NCI-H146 treated with DMSO at 0.1 percent for 48 hours (cell line): ENCODE data around the gene ECM1.
A peak's percentile ranks its signal among the peaks of the same experiment; 100 is the strongest.

ENCODE experiments used
- DNase-seq: peaks from one replicate; lab custom pipeline; 2025; ENCODE audit not compliant: unreplicated experiment; lab: John Stamatoyannopoulos, UW

The ECM1 gene

DNA sequence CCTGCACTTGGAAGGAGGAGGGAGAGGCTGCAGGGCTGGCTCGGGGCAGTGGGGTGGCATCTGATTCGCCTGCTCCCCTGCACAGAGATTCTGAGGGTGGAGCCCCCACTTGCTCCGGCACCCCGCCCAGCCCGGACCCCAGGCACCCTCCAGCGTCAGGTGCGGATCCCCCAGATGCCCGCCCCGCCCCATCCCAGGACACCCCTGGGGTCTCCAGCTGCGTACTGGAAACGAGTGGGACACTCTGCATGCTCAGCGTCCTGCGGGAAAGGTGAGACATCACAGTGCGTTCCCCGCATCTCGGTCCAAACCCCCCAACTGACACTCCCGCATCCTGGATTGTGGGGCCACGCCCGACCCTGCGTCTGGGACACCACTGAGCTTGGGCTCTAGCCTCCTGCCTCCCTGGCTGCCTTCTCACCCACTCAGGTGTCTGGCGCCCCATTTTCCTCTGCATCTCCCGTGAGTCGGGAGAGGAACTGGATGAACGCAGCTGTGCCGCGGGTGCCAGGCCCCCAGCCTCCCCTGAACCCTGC, 49.2 kb downstream of the ECM1 start:
- no peak for DNase-seq

DNA sequence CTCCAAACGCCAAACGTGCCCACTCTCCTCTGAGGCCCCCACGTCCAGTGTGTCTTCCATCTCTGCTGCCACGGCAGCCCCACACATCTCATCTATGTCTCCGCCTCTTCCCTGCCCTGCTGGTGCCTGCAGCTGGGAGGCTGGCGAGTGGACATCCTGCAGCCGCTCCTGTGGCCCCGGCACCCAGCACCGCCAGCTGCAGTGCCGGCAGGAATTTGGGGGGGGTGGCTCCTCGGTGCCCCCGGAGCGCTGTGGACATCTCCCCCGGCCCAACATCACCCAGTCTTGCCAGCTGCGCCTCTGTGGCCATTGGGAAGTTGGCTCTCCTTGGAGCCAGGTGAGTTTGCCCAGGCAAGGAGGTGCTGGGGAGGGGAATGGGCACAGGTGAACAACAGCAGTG, 49.9 kb downstream of the ECM1 start:
- no peak for DNase-seq

GRCh38 chr1:150558303-150558704, 50.4 kb downstream of the ECM1 start:
- DNase-seq, result no peak

- DNase-seq, result no peak
These were observed 51.1 kb downstream of the ECM1 start for GRCh38 chr1:150558761-150559655.

DNA sequence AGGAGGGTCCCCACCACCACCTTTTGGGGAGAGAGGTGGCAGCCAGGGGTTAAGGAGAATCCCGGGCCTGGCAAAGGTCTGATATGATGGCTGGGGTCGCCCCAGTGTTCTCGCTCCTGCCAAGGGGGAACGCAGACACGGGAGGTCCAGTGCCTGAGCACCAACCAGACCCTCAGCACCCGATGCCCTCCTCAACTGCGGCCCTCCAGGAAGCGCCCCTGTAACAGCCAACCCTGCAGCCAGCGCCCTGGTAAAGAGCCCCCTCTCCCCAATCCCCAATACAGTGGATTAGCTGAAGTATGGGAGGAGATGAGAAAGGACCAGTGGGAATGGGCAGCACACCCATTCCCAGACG, 51.7 kb downstream of the ECM1 start:
- DNase-seq, result no peak

GRCh38 chr1:150560011-150560438, 52.1 kb downstream of the ECM1 start:
- DNase-seq, result peak; percentile 39

- DNase-seq, result peak; percentile 75
These were observed 52.8 kb downstream of the ECM1 start for GRCh38 chr1:150560576-150561253.

DNA sequence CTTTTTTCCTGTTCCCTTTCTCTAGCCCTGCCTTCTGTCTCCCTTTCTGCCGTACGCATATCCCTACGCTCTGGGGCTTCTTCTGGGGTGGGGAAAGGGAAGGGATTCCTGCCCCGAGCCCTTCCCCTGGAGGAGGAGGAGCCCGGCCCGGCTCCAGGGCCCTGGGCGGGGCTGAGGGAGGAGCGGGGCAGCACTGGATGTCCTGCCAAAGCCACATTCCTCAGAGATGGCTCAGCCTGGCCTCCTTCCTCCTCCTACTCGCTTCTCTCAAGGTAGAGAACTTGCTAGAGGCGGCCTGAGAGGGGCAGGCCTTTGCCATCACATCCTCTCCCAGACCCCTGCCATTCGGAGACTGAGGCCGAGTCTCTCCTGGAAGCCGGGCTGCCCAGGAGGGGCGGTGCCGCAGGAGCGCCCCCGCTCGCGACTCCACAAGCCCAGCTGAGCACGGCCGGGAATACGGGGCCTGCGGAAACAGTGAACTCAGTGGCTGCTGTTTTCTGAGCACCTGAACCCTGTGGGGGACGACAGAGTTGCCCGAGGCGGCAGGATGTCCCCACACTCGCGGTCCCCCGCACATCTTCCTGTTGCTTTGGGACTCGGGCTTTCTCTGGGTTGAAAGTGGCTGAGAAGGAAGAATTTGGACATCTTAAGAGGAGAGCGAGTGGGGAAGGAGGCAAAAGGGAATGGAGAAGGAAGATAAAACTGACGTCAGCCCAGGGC, 53.5 kb downstream of the ECM1 start:
- DNase-seq, result peak; percentile 41

- DNase-seq, result peak; percentile 63
These were observed 54.1 kb downstream of the ECM1 start for GRCh38 chr1:150561974-150562445.

- no peak for DNase-seq
These were observed 54.8 kb downstream of the ECM1 start for GRCh38 chr1:150562446-150563339.
